NCI-H510A treated with DMSO at 0.1 percent for 48 hours (cell line): ENCODE results near the gene CMSS1.

Experiments used
- DNase-seq: peaks from one replicate; lab custom pipeline; 2025; lab: John Stamatoyannopoulos, UW

CMSS1 gene

GRCh38 chr3:100107221-100107814 lies 289.7 kb downstream of the CMSS1 start:
- no peak for DNase-seq

- DNase-seq: no peak
Observed at GRCh38 chr3:100108464-100109079, 290.9 kb downstream of the CMSS1 start.

GRCh38 chr3:100110162-100110561 lies 292.5 kb downstream of the CMSS1 start:
- DNase-seq: no peak

- DNase-seq: no peak
Observed at GRCh38 chr3:100111728-100112127, 294.1 kb downstream of the CMSS1 start.

- DNase-seq: no peak
Observed at GRCh38 chr3:100113723-100114412, 296.2 kb downstream of the CMSS1 start.

- no peak for DNase-seq
Observed at GRCh38 chr3:100114413-100115030, 296.9 kb downstream of the CMSS1 start, which contains the start of gene FILIP1L. TSS of gene FILIP1L (minus strand) at chr3:100114501.

GRCh38 chr3:100117093-100117492 lies 299.4 kb downstream of the CMSS1 start:
- no peak for DNase-seq

- DNase-seq: no peak
Observed at GRCh38 chr3:100120012-100120411, 302.4 kb downstream of the CMSS1 start.

- no peak for DNase-seq
Observed at GRCh38 chr3:100120693-100121092, 303.0 kb downstream of the CMSS1 start.

GRCh38 chr3:100122321-100122720 lies 304.7 kb downstream of the CMSS1 start:
- no peak for DNase-seq

- no peak for DNase-seq
Observed at GRCh38 chr3:100123112-100123511, 305.4 kb downstream of the CMSS1 start.

GRCh38 chr3:100124201-100124761 lies 306.6 kb downstream of the CMSS1 start:
- DNase-seq: no peak

- DNase-seq: no peak
Observed at GRCh38 chr3:100125161-100125938, 307.7 kb downstream of the CMSS1 start.

GRCh38 chr3:100127792-100128191 lies 310.1 kb downstream of the CMSS1 start:
- DNase-seq: no peak

- no peak for DNase-seq
Observed at GRCh38 chr3:100128565-100128964, 310.9 kb downstream of the CMSS1 start.

GRCh38 chr3:100129941-100130340 lies 312.3 kb downstream of the CMSS1 start:
- DNase-seq: no peak

GRCh38 chr3:100131241-100131640 lies 313.6 kb downstream of the CMSS1 start:
- no peak for DNase-seq

GRCh38 chr3:100136921-100137320 lies 319.3 kb downstream of the CMSS1 start:
- no peak for DNase-seq

- DNase-seq: no peak
Observed at GRCh38 chr3:100140976-100141375, 323.3 kb downstream of the CMSS1 start.

- DNase-seq: no peak
Observed at GRCh38 chr3:100141586-100141985, 323.9 kb downstream of the CMSS1 start.

- no peak for DNase-seq
Observed at GRCh38 chr3:100144255-100144866, 326.7 kb downstream of the CMSS1 start.
